Pancreas (tissue), 10 donors: ENCODE results near the gene ERCC3. TPM values are rescaled to one million over a fixed set of nuclear protein-coding genes. Genes with fewer than 3 reads are reported as not detected.

Experiments
- ATAC-seq, 4 donors: fragments of 200-7000 bp; cut with Tn5 transposase; one replicate each; pipeline versions ENCODE4 v1.8.0 to v1.9.1; 2020; ENCODE audit warnings: mild to moderate bottlenecking in 4 of 4, moderate library complexity in 4 of 4
- DNase-seq, 6 donors: peaks; one replicate each; pipeline ENCODE4 v3.0.0-alpha.2; 2020
- FAIRE-seq: peaks from 2 replicates; lab custom pipeline; 2012; peaks lifted over from hg19 to GRCh38; lab: Jason Lieb, UNC
- H3K27ac ChIP-seq, 4 donors: fragments of 200-600 bp; sonication (generic); 1 replicate in 3 of 4; 2 replicates in 1 of 4; pipeline versions ENCODE4 v1.5.0 to v1.8.0; 2020
- H3K27me3 ChIP-seq, 4 donors: fragments of 200-600 bp; one replicate each; pipeline ENCODE4 v1.8.0; 2021
- H3K36me3 ChIP-seq, 3 donors: fragments of 200-600 bp; sonication (generic) in 1 of 3; one replicate each; pipeline versions ENCODE4 v1.5.0 to v1.8.0; 2020 to 2021
- H3K4me1 ChIP-seq, 3 donors: fragments of 200-600 bp; one replicate each; pipeline ENCODE4 v1.8.0; 2021
- H3K4me3 ChIP-seq, 4 donors: fragments of 200-600 bp; sonication (generic) in 2 of 4; one replicate each; pipeline versions ENCODE4 v1.5.0 to v1.8.0; 2020 to 2021
- H3K9me3 ChIP-seq, 4 donors: fragments of 200-600 bp; one replicate each; pipeline ENCODE4 v1.8.0; 2021
- CTCF ChIP-seq, 4 donors: fragments of 200-600 bp; sonication (generic) in 3 of 4; IDR thresholded peaks; one replicate each; pipeline versions ENCODE4 v1.5.0 to v1.8.0; 2021; ENCODE audit warnings: antibody characterized with exemption in 4 of 4
- WGBS, 2 donors: extraction: QIAGEN DNeasy Blood & Tissue Kit; methylation state at CpG; one replicate each; pipeline ENCODE4 v1.1.7; 2013; 5-methylcytosine and 5-hydroxymethylcytosine counted together
- intact Hi-C, 3 donors: fragments of 100-400 bp; cut with DNase I; formaldehyde crosslinking; loops; one replicate each; pipeline versions ENCODE4 v1.11.1 to v1.14.2; 2022
- polyA plus RNA-seq, 2 donors: library from polyadenylated mRNA; stranded (reverse); fragments of 200-250 nt; gene quantifications; one replicate each; pipeline ENCODE4 v1.2.3, GENCODE V29; 2013
- total RNA-seq, 6 donors: library from RNA; stranded (reverse); fragmentation: NEBNext Ultra II Directional in 4 of 6; extraction: Animal tissue kit (Norgen Biotek cat#: 25700) in 4 of 6; gene quantifications; one replicate each; pipeline versions ENCODE4 v1.2.1 to v1.2.4, GENCODE V29; 2021 to 2023
- donor health status: healthy with polysubstance abuse.
- donor health status: DM: no; HTN: no; CAD: no; lungs with moderate emphysema.
- donor health status: DM: no; HTN: no; CAD: no.
- donor health status: control.
- donor health status: control.
- donor health status: Bipolar disorder and iron deficiency.
- donor health status: DM: yes; HTN: yes; CAD: no.
- donor health status: DM: no; HTN: no; CAD: no.
- donor health status: DM: no; HTN: no; CAD: no.
- donor health status: DM: yes; HTN: yes; CAD: no.

Gene ERCC3
- total and polyA plus RNA-seq, 8 donors = 12.9 to 33.0 (median 17.3) TPM

DNA sequence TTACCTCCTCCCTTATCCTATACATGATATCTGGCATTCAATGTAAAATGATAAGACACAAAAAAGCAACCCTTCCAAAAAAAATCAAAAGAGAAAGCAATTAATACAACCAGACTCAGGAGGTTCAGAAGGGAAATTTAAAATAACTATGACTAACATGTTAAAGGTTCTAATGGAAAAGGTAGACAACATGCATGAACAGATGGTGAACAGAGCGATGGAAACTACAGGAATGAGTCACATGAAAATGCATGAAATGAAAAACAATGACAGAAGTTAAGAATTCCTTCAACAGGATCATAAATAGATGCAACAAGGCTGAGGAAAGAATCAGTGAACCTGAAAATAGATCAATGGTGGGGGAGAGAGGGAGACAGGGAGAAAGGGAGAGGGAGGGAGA, 26.1 kb upstream of the ERCC3 start:
- TF ChIP-seq CTCF (IDR thresholded peaks at IDR 0.05) = no peak
- peaks cover 0 to 35% (median 16%) of the 10 kb centered on the region in 3 donors for H3K36me3 ChIP-seq
- FAIRE-seq (no peak), ATAC-seq (no peak), DNase-seq (no peak)
- H3K4me3 ChIP-seq = no peak overlapping the region
- H3K27ac ChIP-seq = no peak overlapping the region
- no peaks in the 10 kb centered on the region for H3K9me3 ChIP-seq
- H3K4me1 ChIP-seq = peaks cover 0 to 2% (median under 1%) of the 10 kb centered on the region in 3 donors
- intact Hi-C loops = loop anchor here in 1 of 3 donors (10.0 kb wide), 1 partner anchor 165 kb away; no protein-coding TSS in a partner anchor
- WGBS, 2 donors = 96 to 100% methylated on average over 1 of the region's 1 CpG
- no peaks in the 10 kb centered on the region for H3K27me3 ChIP-seq

DNA sequence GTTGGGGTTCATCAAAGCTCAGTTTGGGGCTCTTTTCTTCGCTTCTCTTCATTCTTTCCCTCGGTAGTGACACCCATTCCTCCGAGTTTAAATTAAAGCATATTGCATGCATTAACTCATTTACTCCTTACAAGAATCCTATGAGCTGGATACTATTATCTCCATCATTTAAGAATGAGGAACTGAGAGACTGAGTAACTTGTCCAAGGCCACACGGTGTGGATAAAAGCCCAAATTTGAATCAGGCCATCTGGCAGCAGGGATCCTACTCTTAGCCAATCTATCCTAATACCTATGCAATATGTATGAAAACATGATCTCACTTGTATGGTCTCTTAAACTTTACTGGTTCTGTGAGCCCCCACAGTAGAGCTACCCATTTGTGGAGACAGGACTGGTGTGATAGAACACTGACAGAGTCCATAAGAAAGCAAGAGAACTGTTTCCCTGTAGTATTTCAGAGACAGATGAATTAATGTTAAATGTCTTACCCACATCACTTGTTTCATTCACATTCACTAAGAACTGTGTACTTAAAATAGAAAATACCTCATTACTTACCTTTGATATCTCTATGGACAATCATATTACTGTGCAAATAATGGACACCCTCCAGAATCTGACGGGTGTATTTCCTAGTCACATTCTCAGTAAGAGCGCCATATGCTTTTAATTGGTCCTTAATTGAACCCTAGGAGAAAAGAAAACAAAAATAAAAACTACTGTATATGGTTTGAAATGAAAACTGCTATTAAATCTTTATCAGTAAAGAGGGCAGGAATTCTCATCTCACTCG, 20.4 kb upstream of the ERCC3 start:
- Histone ChIP-seq H3K9me3 (no peaks in the 10 kb centered on the region), H3K27me3 (no peaks in the 10 kb centered on the region), H3K36me3 (peaks cover 0 to 40% (median 9%) of the 10 kb centered on the region in 3 donors), H3K4me3 (no peak overlapping the region), H3K4me1 (peaks cover 0 to 12% (median 6%) of the 10 kb centered on the region in 3 donors), H3K27ac (peak overlapping the region in 2 of 4 donors; percentile 20 to 31)
- TF ChIP-seq CTCF (IDR thresholded peaks at IDR 0.05) = no peak
- WGBS, 2 donors = 66 to 67% methylated on average over 7 of the region's 7 CpGs
- ATAC-seq (peak; percentile 88 to 95 (median 94)), DNase-seq (peak in 1 of 6 donors; percentile 24), FAIRE-seq (no peak)
- intact Hi-C loops = loop anchor here in 1 of 3 donors (10.0 kb wide), 1 partner anchor 170 kb away; no protein-coding TSS in a partner anchor

- no peak overlapping the region for H3K4me3 ChIP-seq
- FAIRE-seq = no peak
- intact Hi-C loops = loop anchor here in 1 of 3 donors (10.0 kb wide), 1 partner anchor 171 kb away; no protein-coding TSS in a partner anchor
- ATAC-seq = peak in 1 of 4 donors; percentile 23
- peaks cover 0 to 12% (median 6%) of the 10 kb centered on the region in 3 donors for H3K4me1 ChIP-seq
- no peaks in the 10 kb centered on the region for H3K27me3 ChIP-seq
- WGBS, 2 donors = 82 to 87% methylated on average over 3 of the region's 3 CpGs
- peaks cover 0 to 40% (median 9%) of the 10 kb centered on the region in 3 donors for H3K36me3 ChIP-seq
- DNase-seq = no peak
- no peak overlapping the region for H3K27ac ChIP-seq
- no peaks in the 10 kb centered on the region for H3K9me3 ChIP-seq
- no peak for TF ChIP-seq CTCF (IDR thresholded peaks at IDR 0.05)
Observed at GRCh38 chr2:127313406-127313805, 19.5 kb upstream of the ERCC3 start.

- intact Hi-C loops = loop anchor here in 1 of 3 donors (10.0 kb wide), 1 partner anchor 174 kb away; no protein-coding TSS in a partner anchor
- WGBS, 2 donors = 91 to 94% methylated on average over 3 of the region's 3 CpGs
- no peak overlapping the region for H3K27ac ChIP-seq
- peaks cover 0 to 38% (median 0%) of the 10 kb centered on the region in 3 donors for H3K36me3 ChIP-seq
- peaks cover 0 to 12% (median 6%) of the 10 kb centered on the region in 3 donors for H3K4me1 ChIP-seq
- no peak for ATAC-seq
- H3K27me3 ChIP-seq = no peaks in the 10 kb centered on the region
- TF ChIP-seq CTCF (IDR thresholded peaks at IDR 0.05) = no peak
- H3K9me3 ChIP-seq = no peaks in the 10 kb centered on the region
- no peak overlapping the region for H3K4me3 ChIP-seq
- no peak for FAIRE-seq
- no peak for DNase-seq
Observed at GRCh38 chr2:127310980-127311379, 17.0 kb upstream of the ERCC3 start.
